GM19395 (cell line): ENCODE results near the gene IQSEC2.

Experiments used
- ATAC-seq: cut with Tn5 transposase; IDR thresholded peaks from one replicate; pipeline ENCODE4 v1.9.1; 2021; ENCODE audit warnings: mild to moderate bottlenecking, moderate library complexity; ENCODE audit not compliant: unreplicated experiment

Gene IQSEC2

DNA sequence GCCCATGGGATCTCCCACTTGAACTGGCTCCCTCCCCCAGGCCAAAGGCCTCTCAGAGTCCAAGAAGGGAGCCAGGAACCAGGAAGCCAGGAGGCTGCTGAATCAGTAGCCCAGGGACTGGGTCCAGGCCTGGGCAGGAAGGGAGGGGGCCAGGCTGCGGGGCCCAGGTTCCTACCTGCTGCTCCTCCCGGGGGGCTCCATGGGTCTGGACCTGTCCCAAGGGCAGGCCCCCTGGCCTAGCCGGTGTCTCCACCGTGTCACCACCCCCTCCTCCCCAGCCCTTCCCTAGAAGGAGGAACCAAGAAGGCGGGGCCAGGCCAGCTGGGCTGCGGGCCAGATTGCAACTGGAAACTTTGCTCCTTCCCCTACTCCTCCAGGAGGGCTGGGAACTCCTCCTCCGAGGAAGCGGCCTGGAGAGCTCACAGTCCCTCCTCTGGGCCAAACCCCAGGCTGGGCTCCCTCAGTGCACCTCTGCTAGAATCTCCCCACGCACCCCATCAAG, at the start of gene IQSEC2:
TSS of gene IQSEC2 (minus strand) at position 264 of the 502 bp plus-strand sequence.
- ATAC-seq: no peak

DNA sequence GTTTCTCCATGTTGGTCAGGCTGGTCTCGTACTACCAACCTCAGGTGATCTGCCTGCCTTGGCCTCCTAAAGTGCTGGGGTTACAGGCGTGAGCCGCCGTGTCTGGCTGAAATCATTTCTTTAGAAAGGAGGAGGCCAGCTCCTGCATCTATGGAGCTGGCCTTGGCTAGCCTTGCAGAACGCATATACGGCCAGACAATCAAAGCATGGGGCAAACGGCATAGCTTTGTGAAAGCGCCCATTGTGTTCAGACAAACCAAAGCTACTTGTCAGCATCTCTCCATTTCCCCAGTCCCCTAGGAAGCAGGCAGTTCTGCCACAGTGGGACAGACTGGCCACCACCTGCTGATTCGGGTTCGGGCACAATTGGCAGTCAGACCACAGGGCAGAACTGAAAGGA, 48.9 kb upstream of the IQSEC2 start:
- ATAC-seq: no peak

DNA sequence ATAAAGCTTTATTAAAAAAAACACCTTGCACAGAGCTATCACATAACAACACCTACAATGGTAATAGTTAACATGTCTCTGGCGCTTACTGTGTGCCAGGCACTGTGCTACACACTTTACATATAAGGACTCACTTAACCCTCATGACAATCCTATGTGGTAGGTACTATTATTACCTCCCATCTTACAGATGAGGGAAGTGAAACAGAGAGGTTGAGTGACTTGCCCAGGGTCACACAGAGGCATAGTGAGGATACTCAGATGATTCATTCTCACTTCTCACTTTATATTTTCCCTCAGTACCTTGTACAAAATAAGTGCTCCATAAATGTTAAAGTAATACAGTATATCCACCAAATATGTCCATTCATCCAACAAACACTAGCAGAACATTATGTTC, 43.4 kb upstream of the IQSEC2 start:
- no peak for ATAC-seq

DNA sequence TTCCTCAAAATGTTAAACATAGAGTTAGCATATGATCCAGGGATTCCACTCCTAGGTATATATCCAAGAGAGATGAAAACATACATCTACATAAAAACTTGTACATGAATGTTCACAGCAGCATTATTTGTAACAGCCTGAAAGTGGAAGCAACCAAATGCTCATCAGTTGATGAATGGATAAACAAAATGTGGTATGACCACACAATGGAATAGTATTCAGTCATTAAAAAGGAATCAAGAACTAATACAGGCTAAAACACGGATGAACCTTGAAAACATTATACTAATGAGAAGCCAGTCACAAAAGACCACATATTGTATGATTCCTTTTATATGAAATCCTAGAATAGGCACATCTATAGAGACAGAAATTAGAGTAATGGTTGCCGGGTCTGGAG, 42.7 kb upstream of the IQSEC2 start:
- ATAC-seq: no peak

DNA sequence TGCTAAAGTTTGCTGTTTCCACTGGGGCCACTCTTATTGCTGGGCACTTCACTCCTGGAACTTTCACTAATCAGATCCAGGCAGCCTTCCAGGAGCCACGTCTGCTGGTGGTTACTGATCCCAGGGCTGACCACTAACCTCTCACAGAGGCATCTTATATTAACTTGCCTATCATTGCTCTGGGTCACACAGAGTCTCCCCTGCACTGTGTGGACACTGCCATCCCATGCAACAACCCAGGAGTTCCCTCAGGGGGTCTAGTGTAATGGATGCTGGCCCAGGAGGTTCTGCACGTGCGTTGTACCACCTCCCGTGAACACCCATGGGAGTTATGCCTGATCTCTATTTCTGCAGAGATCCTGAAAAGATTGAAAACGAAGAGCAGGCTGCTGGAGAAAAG, 41.8 kb upstream of the IQSEC2 start:
- no peak for ATAC-seq

DNA sequence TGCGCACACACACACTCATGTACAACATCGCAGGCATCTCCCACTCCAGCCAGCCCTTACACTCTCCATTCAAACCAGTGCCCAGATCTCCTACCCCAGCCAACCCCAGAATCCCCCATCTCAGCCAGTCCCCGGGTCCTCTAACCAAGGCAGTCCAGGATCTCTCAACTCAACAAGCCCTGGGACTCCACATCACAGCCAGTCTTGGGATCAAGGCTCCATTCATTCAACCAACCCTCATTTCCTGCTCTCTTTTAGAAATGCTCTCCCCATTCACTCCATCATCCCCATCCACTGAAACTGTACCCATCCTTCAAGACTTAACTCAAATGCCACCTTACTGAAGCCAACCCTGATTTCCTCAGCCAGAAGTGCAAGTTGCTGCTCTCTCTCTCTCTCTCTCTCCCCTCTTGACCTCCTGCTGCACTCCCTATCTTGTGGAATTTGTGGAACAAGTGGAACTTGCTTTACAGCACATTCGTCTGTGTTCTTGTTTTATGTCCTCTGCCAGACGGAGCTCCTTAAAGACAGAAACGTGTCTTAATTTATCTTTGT, 40.6 kb upstream of the IQSEC2 start:
- ATAC-seq: no peak

DNA sequence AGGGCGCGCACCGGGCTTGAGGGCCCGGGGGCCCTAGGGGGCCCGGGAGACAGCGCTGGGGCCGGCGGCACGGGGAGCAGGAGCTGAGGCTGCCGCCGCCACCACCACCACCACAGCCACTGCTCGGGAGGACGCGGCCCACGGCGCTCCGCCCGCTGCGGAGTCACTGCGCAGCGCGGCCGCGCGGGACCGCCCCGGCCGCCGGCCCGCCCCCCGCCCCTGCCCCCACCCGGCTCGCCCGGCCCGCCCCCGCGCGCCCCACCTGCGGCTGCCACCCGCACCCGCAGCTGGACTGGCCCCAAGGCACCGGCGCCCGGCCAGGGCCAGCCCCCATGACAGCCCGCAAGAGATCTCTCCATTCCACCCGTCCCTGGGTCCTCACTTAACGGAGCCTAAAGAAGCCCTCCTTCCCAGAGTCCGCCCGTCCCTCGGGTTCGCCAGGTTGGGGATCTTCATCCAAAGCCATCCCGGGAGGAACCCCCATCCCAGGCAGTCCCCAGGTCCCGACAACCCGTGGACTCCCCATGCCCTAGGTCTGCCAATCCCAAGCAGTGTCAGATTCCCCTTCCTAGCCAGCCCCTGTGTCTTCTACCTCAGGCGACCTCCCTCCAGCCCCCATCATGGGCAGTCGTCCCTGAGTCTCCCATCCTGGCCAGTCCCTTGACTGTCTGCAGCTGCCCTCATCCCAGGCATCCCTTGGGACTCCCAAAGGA, 40.0 kb upstream of the IQSEC2 start:
- no peak for ATAC-seq

DNA sequence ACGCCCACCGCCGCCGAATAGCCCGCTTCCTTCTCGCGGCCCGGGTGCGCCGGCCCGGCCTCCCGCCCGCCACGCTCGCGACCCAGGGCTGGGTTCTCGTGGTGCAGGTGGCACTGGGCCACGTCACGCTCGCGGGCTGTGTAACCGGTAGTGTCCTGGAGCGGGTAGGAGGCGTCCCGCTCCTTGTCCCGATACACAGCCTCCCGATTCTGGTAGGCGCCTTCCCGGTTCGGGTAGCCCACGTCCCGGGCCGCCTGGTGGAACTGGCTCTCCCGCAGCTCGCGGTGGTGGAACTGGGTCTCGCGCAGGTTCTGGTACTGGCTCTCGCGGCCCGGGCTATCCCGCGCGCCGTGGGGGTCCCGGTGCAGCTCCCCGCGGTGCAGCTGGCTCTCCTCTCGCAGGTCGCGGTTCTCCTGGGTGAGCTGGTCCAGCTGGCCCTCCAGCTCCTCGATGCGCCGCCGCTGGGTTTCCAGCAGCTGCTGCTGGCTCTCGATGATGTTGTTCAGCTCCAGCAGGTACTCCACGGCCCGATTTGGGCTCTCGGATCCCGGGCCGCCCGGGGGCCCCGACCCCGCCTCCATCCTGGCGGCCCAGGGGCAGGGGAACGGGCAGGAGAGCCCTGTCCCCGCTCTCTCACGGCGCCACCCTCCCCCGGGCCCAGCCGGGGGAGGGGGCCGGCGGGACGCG, 39.3 kb upstream of the IQSEC2 start:
- no peak for ATAC-seq

DNA sequence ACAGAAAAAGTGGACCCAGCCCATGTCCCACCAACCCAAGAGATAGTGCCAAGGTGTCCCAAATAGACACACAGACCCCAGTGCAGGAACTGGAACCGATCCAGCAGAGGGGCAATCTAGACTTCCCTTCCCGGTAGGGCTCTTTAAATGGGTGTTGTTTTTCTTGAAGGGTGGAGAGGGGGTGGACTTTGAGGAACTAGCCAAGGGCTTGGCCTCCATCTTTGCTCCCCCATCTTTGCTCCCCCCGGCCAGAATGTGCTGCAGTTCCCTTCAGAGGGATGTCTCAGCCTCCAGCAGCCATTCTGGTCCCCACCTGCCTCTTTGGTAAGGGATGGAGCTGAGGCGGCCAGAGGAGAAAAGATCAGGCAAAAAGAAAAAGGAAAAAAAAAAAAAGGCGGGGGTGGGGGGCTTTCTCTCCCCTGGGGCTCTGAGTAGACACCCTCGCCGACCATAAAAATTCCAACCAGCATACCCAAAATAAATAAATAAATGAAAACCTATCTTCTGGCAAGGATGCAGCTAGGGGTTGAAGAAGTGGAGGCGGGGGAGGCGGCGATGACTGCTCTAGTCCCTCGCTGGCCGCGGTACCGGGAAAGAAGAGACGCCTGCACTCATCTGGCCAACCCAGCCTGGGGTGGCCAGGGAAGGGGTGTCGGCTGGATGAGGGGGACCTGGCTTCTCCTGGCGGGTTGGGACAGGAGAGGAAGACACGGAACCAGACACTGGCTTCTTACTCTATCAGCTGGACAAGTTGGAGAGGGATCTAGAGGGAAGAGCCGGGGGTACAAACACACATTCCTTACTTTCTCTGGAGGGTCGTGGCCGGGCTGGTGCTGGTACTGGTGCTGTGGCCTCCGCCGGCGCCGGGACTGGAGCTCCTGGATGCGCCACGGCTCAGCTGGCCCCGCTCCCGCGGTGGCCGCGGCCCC, 38.5 kb upstream of the IQSEC2 start:
- ATAC-seq: no peak

DNA sequence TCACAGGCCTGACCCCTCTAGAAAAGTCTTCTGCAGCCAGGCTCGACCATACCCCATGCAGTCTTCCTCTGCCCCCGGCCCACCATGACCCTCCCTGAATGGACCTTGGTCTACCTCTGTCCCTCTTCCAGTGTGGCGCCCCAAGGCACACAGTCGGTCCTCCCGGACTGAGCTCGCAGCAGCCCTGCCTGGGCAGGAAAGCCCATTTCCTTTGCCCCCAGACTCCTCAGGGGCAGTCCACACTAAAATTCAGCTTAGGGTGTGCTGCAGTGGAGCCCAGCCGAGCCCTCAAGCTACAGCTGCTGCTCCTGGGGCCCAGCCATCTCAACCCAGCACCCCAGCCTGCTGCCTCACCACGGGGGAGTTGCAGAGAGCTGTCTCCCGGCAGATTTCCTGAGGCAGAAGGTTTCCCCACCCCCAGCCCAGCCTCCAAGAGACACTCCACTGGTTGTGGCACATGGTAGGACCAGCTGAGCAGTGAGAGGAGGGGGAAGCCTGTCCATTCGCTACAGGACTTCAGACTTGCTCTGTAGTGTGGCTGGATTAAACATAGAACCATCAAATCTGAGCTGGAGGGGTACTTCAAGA, 37.5 kb upstream of the IQSEC2 start:
- no peak for ATAC-seq

DNA sequence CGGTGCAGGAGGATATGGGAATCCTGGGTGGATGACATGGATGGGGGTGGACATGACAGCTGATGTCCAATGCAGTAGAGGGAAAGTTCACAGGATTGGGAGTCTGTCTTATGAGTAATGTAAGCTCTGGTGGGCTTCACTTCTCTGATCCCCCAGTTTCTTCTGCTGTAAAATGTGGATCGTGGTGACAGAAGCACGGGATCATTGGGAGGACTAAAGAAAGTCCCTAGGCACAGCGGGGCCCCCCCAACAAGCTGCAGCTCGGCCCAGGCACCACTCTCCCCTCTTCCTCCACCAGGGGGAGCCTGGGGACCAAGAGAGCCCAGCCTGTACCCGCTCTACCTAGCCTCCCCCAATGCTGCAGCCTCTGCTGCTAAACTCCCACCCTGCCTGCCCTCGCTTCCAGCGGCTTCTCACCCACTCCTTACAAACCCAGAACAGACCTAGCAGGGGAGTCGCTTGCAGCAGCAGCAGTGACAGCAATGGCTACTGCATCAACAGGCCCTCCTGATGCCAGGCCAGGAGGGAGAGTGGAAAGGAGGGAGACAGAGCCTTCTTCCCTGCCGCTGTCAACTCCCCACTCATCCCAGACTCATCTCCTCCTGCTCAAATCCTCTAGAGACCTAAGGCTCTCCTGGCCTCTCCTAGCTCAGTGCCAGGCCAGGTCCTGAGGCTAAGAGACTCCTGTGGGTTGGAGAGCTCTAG, 36.1 kb upstream of the IQSEC2 start:
- ATAC-seq: peak; percentile 81

DNA sequence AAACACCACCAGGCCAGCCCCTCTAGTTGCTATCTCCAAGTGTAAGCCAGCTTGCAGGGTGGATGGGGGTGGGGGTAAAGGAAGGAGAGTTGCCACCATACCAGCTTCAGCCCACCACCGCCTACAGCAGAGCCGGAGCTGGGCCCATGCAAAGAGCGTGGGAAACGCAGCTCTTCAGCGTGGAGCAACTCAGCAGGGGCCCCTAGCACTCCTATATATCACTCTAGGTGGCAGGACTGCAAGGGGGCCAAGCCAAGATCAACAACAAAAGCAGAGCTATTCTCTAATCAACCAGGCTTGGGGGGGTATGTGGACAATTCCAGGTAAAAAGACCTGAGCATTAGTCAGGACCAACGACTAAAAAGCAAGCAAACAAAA, 35.5 kb upstream of the IQSEC2 start:
- no peak for ATAC-seq

DNA sequence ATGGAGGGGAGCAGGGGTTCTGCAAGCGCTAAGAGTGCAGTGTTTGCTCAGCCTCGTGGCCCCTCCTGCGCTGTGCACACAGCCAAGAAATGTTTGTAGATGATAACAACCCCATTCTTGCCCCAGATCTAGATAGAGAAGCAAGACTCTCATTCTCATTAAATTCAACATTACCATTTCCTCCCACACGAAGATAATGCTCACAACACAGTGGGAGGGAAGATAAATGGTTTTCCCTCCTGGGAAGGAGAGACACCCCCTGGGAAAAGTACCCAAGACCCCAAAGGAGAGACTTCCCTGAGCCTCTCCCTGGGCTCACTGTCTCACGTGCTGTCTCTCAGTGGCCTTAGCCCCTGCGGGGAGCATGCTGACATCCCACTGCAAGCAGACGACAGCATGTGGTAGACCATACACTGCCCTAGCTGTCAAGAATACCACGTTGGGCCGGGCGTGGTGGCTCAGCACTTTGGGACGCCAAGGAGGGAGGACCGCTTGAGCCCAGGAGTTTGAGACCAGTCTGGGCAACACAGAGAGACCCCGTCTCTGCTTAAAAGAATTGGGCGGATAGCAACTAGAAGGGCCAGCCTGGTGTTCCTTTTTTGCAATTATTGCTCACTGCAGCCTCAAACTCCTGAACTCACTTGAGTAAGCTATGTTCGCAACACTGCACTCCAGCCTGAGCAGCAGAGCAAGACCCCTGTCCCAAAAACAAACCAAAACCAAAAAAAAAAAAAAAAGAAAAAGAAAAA, 34.9 kb upstream of the IQSEC2 start:
- ATAC-seq: no peak

DNA sequence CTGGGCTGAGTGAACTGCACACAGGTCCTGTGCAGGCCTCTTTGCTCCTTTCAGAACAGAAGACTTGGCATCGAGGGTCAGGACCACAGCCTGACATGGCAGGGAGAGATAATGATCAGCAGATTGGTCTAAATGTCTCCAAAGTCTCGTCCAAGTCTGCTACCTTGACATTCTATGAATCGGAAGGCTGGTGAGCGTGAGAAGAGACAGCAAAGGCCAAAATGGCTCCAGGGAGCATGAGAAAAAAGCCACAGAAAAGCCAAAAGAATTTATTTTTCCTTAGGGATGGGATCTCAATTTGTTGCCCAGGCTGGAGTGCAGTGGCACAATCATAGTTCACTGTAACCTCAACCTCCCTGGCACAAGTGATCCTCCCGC, 32.3 kb upstream of the IQSEC2 start:
- no peak for ATAC-seq

DNA sequence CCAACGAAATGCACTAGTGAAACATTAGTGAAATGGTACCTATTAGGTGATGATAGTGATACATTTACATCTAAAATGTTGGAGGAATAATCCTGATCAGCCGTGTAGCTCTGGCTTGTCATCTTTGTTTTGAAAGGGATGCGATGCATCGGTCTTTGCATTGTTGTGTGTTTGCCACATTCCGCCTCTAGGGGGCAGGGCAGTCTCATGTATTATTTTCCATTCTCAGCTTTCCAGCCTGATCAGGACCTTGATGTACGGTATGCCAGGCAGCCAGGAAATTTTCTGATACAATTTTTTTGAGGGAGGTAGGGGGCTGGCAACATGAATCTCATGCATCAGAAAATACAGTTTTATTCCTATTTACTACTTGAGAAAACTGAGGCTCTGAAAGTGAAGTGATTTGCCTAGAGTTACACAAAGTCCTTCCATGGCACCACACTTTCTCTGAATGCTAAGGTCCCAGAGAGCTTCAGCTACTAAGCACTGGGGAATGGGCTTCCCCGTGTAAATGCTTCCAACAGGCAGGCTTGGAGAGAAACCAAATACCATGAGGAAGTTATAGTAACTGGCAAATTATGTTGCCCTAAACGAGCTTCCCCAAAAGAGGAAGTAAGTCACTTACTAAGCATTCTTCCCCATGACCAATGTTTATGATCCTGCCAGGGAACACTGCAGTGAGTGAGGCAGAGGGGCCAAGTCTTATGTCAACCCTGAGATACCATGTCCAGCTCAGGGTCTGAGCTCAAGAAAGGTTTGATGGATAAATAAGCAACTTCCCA, 31.8 kb upstream of the IQSEC2 start:
- peak; percentile 64 for ATAC-seq

DNA sequence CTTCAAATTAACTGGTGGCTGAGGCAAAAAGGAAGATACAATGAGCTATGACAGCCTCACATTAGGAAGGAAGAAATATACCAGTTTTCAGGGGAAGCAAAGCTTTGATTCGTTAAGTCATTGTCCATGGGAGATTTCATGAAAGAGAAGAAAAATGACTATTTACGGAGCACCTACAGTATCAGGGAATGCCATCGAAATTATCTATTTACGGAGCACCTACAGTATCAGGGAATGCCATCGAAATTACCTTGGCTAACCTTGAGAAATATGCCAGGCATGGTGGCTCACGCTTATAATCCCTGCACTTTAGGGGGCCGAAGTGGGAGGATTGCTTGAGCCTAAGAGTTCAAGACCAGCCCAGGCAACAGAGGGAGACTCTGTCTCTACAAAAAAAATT, 28.5 kb upstream of the IQSEC2 start:
- ATAC-seq: no peak

DNA sequence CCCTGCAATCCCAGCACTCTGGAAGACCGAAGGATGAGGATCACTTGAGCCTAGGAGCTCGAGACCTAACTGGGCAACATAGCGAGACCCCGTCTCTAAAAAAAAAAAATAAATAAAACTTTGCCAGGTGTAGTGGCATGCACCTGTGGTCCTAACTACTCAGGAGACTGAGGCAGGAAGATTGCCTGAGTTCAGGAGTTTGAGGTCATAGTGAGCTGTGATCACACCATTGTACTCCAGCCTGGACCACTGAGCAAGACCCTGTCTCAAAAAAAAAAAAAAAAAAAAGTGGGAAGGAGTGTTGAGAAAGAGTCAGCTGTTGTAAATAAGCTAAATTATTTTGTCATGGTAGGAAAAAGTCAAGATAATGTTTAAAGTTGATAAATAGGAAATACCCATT, 27.5 kb upstream of the IQSEC2 start:
- no peak for ATAC-seq

DNA sequence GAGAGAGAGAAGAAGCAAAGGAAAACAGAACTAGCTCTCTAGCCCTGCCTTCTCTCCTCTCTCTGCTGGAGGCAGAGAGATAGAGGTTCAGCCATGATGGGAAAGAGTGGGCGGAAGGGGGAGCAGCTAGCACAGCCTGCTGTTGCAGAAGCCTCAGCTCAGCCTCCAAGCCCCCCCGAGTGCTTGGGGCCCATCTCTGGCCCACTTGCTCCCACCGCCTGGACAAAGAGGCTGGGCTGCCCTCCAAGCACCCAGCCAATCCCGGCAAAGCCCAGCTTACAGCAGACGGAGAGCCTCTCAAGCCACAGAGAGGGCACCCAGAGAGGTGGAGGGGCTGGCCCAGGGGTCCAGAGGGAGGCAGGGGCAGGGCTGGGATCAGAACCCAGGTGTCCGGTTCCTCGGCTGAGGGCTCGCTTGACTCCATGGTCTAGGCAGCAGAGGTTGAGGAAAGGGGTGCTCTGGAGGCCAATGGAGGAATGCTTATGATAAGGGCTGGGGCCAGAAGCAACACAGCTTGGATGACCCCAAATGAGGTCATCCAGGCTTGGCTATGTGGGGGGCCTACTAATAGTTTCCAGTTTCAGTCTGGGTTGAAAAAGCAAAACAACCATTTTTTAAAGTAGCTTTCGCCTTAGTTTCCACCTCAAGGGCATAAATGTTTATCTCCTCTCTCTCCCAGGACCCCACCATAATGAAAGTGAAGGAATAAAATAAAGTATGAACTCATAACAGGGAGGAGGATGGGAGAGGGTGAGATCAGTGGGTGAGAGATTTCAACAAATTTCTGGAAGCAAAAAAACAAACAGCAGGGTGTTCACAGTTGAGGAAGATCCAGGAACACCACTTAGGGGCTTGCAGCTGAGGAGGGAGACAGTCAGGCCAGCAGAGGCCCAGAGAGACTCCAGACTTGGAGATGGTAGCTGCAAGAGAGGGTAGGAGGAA, 24.9 kb upstream of the IQSEC2 start:
- ATAC-seq: no peak
